Right lung (tissue), 10 donors: ENCODE results near the gene SETD1B. TPM values are rescaled to one million over a fixed set of nuclear protein-coding genes. Genes with fewer than 3 reads are reported as not detected.
"Not testable (repeated sequence)": the region's sequence is repeated elsewhere in the genome, so short reads cannot be mapped to it uniquely, and the experiment has no call there.

Source experiments
- DNase-seq, 2 donors: peaks; one replicate each; pipeline ENCODE4 v3.0.0-alpha.2; 2013
- long read RNA-seq, 8 donors: transcript quantifications; one replicate each; lab custom pipeline, GENCODE V29; 2026
- polyA plus RNA-seq, 5 donors: library from polyadenylated mRNA; unstranded; fragments of 120-200 nt; gene quantifications; one replicate each; pipeline versions ENCODE4 v1.2.1 to v1.2.3, GENCODE V29; 2013; ENCODE audit warnings: inconsistent platforms in 1 of 5, low replicate concordance in 1 of 5; ENCODE audit not compliant: insufficient read length in 5 of 5, insufficient read depth in 1 of 5

Gene SETD1B
- polyA plus RNA-seq, result 10 to 100 TPM in 4 of 5 donors, 1 to 10 TPM in 1; 9.4 to 16.6 (median 13.1) TPM
- long read RNA-seq, donor 1, partial matches to known transcripts, result 5 of 5 reads
- long read RNA-seq, donor 1, other reads (novel, unspliced or antisense), result 0 of 5 reads
- long read RNA-seq, donor 2, full-length matches to known transcripts, result 1 of 1 reads
- long read RNA-seq, donor 2, partial matches to known transcripts, result 0 of 1 reads
- long read RNA-seq, donor 2, other reads (novel, unspliced or antisense), result 0 of 1 reads
- long read RNA-seq, donor 3, partial matches to known transcripts, result 9 of 9 reads
- long read RNA-seq, donor 3, other reads (novel, unspliced or antisense), result 0 of 9 reads
- long read RNA-seq, donor 4, result 0 reads
- long read RNA-seq, donor 5, result 0 reads
- long read RNA-seq, donor 6, partial matches to known transcripts, result 6 of 6 reads
- long read RNA-seq, donor 6, other reads (novel, unspliced or antisense), result 0 of 6 reads
- long read RNA-seq, donor 7, result 0 reads
- long read RNA-seq, donor 8, result 0 reads

DNA sequence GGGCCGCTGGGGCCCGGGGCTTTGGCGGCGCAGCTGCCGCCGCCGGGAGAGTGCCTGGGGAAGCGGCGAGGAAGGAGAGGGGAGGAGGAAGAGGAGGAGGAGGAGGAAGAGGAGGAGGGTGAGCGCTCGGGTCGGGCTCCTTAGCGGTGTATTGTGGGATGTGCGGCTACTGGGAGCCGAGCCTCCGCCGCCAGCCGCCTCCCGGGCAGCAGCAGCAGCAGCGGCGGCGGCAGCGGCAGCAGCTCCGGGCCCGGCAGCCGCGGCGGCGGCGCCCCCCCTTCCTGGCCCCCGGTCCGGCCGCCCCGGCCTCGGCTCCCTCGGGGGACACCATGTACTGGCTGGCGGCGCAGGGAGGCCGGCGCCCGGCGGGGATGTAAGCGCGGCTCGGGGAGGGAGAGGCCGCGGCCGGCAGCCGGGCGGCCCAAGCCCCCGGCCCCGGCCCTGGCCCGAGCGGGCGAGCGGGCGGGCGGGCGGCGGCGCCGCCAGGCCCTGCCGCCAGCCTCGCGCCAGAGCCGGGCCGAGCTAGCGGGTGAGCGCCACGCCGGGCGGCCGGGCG, at the start of gene SETD1B:
Gene SETD1B (plus strand): TSS at position 149 of the 556 bp plus-strand sequence. CDS start 729 bp downstream, outside the sequence.
- no peak for DNase-seq

DNA sequence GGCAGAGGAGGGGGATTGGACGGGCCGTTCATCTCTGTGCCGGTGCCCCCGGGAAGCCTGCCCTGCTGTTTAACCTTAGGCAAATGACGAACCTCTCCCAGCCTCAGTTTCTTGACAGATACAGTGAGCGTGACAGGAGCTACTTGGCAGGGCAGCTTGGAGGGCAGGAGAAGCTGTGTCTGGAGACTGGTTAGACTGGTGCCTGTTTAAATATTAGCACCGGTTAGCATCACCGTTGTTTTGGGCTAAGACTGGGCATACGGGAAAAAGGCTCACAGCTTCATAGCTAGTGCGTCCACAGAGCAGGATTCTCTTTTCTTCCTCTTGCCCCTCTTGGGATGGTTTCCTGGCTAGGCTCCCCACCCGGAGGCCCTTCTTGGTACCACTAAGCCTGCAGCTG, 49.0 kb upstream of the SETD1B start:
- no peak for DNase-seq

DNA sequence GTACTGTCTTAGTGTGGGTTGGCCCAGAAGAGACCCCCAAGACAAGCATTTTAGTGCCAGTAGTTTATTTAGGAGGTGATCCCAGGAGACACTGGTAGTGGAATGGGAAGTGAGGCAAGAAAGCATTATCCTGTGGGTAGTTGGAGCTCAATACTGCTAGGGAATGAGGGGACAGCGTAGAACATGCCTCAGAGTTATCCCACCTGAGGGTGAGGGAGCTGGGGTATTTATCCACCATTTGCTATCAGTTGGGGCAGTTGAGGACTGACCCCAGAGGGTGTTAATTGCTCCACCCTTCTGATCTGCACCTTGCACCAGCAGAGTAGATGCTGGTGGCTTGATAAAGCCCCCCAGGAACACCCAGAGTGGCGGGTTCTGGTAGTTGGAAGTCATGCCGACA, 48.2 kb upstream of the SETD1B start:
- no peak for DNase-seq

DNA sequence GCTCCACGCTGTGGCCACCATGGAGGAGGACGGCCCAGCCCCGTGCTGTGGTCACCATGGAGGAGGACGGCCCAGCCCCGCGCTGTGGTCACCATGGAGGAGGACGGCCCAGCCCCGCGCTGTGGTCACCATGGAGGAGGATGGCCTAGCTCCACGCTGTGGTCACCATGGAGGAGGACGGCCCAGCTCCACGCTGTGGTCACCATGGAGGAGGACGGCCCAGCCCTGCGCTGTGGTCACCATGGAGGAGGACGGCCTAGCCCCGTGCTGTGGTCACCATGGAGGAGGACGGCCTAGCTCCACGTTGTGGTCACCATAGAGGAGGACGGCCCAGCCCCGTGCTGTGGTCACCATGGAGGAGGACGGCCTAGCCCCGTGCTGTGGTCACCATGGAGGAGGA, 45.3 kb upstream of the SETD1B start:
- not testable (repeated sequence) for DNase-seq

DNA sequence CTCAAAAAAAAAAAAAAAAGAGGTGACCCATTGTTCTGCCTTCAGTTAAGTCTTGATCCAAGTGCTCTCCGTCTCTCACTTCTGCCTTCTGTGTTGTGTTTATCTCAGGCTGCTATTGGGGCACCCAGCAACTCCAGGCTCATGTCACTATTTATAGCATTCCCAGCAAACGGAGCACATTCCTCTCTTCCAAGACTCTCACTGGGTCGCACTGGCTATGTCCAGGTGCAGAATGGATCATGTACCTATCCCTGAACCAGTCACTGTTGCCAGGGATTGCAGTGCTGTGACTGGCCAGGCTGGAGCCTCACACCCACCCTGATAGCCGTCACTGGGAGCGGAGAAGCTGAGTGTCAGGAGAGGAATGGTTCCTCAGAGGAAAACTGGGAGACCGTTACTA, 41.5 kb upstream of the SETD1B start:
- no peak for DNase-seq

DNA sequence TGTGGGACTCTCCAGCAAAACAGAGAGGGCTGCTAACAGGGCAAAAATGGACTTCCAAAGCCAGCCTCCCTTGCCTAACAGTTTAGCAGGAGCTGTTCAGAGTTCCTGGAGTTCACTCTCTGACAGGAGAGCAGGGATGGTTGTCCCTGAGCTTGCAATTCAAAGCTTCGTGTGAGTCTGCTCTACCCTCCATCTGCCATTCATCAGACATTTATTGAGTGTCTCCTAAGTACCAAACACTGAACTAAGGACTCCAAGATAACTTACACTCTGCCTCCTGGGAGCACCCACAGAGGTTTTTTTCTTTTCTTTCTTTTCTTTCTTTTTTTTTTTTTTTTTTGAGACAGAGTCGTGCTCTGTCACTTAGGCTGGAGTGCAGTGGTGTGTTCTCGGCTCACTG, 39.0 kb upstream of the SETD1B start:
- no peak for DNase-seq

DNA sequence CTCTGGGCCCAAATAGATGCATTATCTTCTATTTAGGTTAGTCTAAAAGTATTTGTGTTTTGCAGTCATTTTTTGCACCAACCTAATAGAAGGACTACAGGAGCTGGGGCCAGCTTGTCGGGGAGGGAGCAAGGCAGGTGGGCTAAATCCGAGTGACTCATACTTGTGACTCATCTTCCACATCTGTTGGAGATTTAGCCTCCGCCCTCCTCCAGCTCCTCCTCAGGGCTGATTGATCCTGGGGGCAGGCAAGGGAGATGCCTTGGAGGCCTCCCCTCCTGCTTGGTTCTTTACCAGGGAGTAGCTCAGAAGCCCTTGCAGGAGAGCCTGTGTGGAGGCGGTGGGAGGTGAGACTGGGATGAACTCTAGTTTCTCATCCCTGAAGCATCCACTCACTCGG, 38.2 kb upstream of the SETD1B start:
- DNase-seq, result no peak

DNA sequence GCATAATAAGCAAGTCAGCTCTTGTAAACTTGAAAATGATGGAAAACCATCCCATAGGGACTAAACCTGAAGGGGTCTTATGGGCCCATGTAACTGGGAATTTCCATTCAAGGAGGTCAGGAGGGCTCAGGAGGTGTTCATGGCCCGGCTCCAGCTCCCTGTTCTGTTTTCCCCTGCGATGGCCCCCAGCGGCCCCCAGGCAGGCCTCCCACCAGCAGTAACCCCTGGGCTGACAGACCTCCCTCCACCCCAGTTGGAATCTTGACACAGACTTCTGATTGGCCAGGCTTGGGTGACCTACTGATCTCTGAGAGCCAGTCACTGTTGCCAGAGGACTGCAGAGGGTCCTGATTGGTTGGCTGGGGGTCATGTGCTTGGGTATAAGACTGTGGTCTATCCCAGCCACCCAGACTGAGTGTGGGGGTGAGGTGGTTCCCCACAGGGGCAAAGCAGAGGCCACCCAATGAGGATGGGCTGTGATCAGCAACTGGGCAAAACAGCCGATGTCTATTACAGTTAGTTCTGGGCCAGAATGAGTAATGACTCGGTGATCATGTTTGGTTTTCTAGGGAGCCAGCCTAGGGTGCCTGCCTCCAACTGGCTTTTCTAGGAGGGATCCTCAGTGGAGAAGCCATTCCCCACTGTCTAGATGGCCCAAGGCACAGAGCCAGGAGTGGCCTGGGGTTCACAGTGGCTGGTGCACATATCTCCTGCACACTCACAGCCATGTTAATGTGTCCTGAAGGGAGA, 37.3 kb upstream of the SETD1B start:
- no peak for DNase-seq

DNA sequence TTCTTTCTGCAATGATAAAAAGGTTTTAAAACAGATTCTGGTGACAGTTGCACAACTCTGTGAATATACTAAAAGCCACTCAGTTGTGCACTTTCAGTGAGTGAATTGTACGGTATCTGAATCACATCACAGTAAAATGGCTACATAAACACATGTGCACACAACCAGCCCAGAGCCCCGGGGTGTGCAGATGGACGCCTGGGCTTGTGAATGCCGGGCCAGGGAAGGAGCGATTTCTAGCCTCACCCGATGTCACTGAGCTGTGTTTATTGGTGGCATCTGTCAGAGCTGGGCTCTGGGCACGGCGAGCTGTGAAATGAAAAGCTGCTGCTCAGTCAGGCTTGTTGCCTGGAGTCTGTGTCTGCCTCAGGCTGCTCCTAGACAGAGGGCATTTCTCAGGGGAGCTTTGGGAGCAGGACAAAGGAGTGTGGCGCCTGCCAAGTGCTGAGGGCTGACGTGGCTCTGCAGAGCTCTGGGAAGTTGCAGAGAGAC, 36.2 kb upstream of the SETD1B start:
- DNase-seq, result no peak

DNA sequence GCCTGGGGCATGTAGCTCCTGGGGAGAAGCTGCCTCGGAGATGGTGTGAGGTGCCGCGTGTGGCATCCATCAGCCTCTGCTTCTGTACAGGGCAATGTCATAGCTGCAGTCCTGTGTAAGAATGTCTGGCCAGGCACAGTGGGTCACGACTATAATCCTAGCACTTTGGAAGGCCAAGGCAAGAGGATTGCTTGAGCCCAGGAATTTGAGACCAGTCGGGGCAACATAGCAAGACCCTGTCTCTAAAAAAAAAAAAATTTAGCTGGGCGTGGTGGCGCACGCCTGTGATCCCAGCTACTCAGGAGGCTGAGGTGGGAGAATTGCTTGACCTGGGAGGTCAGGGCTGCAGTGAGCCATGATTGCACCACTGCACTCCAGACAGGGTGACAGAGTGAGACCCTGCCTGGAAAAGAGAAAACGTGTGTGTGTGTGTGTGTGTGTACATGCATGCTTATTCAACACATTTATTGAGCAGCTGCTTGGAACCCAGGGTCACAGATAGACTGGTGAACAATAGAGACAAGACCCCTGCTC, 34.4 kb upstream of the SETD1B start:
- no peak for DNase-seq

DNA sequence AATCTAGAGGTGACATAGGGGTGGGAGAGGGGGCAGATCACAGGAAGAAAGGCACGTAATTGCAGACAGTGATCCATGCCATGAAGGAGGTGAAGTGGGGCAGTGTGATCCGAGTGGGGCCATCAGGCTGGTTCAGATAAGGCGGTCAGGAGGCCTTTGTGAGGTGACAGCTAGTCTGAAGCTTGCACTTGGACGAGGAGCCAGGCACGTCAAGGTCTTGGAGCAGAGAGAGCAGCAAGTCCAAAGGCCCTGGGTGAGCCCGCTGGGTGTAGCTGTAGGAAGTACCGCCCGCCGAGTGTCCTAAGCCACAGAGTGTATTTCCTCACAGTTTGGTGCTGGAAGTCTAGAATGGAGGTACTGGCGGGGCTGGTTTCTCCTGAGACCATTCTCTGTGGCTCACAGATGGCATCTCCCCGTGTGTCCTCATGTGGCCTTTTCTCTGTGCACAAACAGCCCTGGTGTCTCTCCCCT, 33.9 kb upstream of the SETD1B start:
- DNase-seq, result no peak

DNA sequence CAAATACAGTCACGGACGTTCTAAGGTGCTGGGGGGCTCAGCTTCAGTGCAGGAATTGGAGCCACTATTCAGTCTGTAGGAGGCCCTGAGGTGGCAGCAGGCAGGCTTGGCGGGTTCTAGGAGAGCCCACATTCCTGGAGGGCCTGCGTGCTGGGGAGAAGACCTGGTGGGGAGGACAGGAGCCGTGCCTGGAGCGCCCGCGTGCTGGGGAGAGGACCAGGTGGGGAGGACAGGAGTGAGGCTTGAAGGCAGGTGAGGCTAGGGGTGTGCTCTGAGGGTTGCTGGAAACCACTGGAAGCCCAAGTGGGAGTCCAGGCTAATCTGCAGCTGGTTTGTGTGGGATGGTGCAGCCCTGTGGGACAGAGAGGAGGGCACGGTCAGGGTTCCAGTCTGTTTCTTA, 33.4 kb upstream of the SETD1B start:
- no peak for DNase-seq

DNA sequence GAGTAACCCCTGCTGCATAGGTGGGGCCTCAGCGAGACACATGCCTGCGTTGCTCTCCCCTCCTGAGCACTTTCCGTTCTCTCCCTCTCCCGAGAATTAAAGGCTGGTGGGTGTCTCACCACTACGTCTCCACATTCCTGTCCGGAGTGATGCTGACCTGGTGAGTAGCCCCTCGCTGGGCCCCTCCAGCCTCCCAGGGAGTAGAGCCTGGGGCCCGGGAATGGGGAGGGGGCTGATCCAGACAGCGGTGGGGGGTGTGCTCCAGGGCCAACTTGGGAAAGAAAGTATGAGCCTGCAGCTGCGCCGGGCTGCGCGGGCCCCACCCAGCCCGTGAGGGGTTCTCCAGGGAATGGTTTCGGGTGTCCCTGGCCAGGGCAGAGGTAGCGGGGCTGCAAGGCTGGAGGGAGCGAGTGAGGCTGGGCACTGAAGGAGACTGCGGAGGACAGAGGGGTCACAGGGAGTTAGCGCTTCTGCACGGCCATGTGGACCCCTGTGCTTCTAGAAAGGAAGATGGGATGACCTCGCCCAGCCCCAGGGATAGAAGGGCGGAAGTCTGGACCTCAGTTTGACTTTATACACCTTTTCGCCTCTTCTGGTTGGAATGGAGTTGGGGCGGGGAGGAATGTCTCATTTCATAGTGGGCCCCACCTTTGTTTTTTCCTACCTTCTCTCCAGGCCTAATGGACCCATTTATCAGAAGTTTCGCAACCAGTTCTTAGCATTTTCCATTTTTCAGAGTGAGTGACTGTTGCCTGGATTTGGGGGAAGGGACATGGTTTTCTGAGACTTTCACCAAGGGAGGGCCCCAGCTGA, 32.8 kb upstream of the SETD1B start:
- DNase-seq, result no peak

DNA sequence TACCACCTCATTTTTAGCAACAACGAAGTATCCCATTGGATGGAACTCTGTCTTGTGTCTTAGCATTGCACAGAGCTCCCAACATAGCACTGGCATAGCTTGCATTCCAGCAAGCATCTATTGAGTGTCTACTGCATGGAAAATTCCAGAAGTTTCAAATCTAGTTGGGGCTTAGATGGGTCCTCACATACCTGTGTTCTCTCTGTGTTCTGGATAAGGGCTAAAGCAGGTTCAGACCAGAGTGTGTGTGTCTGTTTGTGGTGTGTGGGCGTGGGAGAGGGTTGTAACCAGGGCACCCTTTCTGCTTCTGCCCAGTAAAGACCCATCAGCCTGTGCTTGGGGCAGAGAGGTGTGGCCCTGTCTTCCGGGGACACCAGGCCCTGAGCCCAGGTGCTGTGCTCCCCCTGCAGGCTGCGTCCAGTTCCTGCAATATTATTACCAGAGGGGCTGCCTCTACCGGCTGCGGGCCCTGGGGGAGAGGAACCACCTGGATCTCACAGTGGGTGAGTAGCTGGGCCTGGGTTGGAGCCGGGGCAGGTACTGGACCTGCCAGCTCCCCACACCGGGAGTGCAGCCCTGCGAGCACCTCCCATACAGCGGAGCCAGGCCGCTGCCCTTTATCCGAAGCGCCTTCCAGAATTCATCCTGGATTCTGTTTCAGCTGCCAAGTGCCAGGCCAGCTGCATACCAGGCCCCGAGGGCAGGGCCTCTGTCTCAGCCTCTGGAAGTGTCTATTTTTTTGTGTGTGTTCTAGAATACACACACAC, 30.6 kb upstream of the SETD1B start:
- DNase-seq, result no peak

DNA sequence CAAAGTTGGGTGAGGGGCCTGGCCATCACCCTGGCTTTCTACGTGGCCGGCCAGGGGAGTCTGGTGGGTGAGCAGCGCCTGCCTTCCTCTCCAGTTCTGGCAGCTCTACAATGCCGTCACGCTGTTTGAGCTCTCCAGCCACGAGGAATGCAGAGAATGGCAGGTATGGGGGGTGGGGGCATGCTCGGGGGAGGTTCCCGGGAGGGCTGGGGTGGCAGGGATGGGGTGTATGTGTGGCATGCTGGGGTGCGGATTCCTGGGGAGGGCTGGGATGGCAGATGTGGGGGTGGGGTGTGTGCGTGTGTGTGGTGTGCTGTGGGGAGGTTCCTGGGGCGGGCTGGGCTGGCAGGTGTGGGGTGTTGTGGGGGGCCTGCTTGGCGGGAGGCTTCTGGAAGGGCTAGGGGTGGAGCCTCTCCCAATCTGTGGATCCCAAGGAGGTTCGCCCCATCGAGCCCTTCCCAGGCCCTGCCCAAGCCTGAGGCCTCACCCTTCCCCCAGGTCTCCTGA, 28.8 kb upstream of the SETD1B start:
- DNase-seq, result no peak

DNA sequence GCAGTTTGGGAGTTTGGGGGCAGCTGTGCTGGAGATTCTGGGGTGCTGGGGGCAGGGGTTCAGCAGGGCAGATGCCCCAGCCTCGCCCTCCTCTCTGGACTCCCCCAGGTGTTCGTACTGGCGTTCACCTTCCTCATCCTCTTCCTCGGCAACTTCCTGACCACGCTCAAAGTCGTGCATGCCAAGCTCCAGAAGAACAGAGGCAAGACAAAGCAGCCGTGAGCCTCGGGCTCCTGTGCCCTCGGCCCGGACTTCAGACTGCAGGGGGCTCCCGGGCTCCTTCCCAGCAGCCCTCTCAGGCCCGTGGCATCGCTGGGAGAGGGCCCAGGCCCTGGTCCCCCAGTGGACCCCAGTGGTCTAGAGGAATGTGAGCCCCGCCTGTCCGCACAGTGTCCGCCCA, 28.3 kb upstream of the SETD1B start:
- DNase-seq, result no peak

DNA sequence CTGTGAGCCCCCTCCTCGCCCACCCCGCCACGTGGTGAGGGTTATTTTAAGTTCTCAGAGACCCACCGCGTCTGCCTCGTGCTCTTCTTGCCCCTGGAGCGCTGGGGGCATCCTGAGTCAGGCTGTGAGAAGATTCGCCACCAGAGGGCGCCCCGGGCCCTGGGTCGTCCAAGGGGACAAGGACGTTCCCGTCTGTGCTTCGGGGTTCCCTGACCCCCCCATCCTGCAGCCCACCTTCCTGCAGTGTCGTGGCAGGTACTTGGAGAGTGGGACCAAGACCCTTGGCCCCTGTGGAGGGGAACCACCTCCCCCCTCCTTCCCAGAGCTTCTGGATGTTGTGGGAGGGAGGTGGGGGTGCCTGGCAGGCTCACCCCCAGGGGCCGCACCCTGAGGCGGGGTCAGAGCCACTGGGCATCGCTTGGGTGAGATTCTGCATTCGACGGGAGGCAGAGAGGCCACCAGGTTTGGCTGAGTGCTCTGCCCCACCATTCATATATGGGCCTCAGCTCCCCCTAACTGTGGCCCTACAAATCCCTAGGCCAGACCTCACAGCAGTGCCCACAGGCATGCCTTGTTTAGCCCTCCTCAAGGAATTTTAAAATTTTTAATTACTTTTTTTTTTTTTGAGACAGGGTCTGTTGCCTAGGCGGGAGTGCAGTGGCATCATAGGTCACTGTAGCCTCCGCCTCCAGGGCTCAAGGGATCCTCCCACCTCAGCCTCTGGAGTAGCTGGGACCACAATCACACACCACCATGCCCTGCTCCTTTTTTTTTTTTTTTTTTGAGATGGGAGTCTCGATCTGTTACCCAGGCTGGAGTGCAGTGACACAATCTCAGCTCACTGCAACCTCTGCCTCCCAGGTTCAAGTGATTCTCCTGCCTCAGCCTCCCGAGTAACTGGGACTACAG, 27.4 kb upstream of the SETD1B start:
- no peak for DNase-seq

DNA sequence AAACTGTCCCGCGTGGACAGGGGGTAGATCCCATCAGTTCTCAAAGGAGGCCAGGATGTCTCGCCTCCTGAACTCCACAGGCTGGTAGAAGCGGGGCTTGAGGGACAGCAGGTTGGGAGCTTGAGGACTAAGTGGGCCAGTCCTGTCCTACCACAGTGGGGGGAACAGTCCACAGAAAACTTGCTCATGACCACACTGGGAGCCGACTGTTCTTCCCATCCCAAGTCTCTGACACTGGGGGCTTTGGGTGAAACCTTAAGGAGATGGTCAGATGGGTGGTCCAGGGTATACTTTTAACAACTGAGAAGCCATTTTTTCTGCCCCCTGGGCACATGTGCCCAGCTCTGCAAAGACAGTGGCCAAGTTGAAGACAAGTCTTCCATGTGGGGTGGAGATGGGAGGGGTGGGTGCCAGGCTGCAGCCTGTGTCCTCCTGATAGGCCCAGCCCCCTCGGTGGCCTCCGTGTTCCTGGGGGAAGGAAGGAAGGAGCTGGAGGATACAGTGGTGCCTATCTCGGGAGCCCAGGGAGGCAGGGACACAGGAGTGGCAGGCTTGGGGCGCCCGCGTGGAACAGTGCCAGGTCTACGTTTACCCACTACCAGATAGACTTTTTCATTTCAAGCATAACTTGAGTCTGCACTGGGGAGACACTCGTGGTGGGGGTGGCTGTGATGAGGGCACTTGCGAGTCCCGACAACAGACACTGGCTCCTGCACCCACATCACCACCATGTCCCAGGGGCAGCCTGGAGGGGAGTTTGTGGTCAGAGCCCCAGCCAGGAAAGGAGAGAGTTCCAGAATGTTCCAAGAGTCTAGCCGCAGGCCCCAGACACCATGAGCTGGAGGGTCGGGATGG, 25.0 kb upstream of the SETD1B start:
- no peak for DNase-seq
